Stimulated activated CD8-positive, alpha-beta memory T cell treated with anti-CD3 and anti-CD28 coated beads, Interleukin-12 subunit alpha, Interleukin-12 subunit beta, amount 100 ng/mL, for 4 hours (primary cell): ENCODE results near the gene WDR91.

Source experiments
- DNase-seq: peaks from one replicate; pipeline ENCODE4 v3.0.0-alpha.2; 2020; ENCODE audit warnings: low read depth

WDR91 gene

DNA sequence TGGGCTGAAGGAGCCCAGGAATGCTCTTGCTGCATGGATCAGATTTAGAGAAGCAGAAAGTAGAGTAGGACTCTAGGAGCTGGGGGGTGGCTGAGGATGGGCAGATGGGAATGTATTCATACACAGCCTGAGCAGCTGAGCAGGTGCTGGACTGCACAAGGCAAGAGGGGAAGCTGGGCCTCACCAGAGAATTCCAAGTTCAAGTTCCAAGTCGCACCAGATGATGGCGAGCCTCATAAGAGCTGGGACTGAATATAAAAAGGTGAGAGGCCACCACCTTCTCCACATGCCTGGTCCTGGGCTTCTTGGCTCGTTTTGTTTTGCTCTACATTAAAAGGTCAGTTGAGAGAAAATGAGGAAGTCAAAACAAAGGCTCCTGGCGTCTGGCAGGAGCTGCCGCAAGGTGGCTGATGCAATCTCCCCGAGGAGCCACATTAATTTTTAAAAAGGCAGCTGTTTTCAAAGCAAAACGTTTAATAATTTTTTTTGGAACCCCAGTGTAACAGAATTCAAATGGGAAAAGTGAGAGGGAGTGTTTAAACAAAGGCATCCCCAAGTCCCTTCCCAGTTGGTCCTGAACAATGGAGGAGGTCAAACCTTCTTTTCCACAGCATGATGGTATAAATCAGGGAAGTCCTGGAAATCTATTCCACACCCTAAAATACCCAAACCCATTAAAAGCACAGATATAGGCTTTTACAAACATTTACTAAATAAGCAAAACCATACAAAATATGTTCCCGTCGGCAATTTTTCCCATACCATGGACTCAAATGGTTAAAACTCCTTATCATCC lies 50.3 kb downstream of the WDR91 start:
- DNase-seq: no peak

DNA sequence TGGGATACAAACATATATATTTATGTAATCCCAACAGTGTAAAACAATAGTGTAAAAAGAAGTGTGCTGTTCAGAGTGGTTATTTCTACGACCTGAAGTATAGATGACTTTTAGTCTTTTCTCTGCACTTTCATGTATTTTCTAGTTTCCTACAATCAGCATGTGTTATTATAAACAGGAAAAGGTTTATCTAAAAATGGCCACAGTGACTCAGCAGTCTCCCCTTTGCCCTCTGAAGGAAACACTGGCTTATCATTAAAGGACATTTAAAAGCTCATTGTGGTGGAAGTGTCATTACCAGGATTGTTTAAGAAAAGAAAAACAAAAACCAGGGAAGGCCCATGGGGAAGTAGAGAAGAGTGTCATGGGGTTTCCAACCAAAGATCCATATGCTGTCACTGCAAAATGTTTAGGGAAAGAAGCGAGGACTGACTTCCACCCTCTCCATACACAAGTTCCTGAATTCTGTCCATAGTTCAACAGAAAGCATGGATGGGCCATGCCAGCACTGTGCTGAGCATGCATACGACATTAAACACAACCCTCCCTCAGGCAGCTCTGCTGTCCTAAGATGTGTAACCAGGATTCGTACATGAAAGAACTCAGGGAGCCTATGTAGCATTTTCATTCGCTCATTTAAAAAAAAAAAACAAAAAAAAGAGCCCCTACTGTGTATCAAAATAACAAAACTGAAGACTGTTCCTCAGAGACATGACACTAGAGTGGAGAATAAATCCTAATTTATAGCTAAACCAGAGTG lies 51.0 kb downstream of the WDR91 start:
- DNase-seq: no peak

DNA sequence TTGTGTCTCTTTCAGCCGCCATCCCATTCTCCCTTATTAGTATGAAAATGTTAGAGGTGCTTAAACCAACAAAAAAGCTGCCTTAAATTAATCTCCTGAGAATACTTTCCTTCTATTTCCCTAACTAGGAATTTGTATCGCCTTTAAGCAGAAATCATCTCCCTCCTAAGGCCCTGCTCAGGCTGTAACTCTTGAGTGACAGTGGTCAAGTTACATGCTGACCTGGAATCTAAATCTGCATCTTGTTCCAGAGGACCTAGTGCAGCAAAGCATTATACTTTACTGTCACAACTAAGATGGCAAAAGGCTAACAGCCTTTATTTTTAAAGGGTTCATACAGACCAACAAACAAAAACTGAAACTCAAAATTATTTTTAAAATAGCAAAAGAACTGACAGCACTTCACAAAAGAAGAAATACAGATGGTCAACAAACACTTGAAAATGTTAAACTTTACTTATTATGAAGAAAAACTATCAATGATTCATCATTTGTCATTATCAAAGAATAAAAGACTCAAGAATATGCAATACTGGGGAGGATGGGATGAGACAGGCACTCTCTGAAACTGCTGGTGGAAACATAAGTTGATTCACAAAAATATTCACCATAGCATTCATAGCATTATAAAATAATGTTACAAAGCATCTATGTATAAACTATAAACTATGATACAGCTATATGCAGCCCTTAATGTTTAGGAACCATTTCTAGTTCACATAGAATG lies 51.8 kb downstream of the WDR91 start:
- no peak for DNase-seq

DNA sequence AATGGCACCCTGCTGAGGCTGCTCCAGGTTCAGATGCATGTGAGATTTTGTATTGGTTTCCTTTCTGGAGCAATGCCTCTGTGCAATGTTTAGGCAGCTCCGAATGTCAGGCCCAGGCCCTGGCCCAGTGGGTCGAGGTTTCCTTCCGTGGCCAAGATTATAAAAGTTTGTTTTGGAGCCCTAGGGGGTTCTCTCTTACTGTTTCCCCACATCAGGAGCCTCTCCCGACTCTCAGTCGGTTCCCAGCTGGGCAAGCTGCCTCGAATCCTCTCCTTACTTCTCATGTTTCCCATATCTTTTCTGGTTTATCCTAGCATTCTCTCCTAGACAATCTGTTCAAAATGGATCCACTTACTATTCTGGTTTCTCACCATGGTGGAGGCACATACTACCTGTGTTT lies 52.5 kb downstream of the WDR91 start:
- no peak for DNase-seq

DNA sequence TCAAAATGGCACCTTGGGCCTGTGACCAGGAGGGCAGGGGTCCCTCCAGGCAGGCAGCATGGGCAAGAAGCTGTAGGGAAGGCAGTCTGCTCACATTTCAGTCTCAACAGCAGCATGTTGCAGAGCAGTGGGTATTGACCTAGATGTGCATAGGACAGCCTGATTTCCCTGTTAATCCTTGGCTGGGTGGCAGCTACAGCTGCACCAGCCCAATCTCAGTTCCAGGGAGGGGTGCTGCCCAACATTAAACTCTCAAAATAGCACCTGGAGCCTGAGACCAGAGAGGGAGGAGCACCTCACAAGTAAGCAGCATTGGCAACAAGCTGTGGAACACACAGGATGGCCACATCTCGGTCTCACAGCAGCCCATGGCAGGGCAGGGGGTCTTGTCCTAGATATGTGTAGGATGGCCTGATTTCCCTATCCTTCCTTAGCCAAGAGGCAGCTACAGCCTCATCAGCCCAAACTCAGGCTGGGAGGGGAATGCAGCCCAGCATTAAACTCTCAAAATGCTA lies 53.1 kb downstream of the WDR91 start:
- no peak for DNase-seq

DNA sequence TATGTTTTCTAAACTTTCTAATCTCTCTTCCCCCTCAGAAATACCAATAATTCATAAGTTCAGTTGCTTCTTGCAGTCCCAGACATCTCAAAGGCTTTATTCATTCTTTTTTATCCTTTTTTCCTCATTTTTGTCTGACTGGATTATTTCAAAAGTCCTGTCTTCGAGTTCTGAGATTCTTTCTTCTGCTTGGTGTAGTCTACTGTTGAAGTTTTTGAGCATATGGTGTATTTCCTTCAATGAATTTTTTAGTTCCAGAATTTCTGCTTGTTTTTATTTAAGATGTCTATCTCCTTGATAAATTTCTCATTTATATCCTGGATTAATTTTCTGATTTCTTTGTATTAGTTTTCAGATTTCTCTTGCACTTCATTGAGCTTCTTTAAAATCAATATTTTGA lies 55.0 kb downstream of the WDR91 start:
- DNase-seq: no peak

DNA sequence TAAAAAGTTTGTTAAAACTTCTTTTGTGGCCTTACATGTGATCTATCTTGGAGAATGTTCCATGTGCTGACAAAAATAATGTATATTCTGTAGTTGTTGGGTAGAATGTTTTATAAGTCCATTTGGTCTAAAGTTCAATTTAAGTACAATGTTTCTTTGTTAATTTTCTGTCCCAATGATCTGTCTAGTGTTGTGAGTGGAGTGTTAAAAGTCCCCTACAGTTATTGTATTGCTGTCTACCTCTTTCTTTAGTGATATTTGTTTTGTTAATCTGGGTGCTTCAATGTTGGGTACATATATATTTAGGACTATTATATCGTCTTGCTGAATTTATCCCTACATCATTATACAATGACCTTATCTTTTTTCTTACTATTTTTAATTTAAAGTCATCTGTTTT lies 56.6 kb downstream of the WDR91 start:
- no peak for DNase-seq

DNA sequence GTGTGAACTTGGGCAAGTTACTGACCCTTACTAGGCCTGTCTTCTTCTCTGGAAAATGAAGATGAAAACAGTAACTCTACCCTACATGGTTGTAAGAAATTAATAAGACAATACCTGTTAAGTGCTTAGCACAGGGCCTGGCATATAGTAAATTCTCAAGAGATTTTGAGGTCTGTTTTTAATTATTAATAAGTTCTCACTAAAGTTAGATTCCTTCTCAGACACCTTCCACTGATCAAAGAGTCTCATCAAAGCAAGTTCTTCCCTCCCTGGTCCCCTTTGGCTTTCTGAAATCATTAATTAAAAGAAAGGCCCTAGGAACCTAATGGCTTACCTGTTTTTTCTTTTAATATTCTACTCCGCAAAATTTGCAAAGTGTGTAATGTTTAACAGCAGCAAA lies 58.9 kb downstream of the WDR91 start:
- no peak for DNase-seq

DNA sequence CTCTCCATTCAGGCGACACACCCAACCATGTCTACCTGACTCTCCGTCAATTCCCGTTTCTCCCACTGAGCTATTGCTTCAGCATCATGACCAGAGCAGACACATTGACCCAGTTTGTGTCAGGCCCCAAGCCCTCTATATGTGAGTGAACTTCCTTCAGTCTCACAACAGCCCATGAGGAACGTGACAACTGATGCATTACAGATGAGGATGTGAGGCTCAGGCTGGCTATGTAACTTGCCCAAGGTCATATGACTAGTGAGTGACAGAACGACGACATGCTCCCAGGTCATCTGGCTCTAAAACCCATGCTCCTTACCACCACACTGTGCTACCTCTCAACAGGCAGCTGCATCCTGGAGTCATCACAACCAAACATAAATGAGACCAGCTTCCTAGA lies 59.8 kb downstream of the WDR91 start:
- DNase-seq: no peak

DNA sequence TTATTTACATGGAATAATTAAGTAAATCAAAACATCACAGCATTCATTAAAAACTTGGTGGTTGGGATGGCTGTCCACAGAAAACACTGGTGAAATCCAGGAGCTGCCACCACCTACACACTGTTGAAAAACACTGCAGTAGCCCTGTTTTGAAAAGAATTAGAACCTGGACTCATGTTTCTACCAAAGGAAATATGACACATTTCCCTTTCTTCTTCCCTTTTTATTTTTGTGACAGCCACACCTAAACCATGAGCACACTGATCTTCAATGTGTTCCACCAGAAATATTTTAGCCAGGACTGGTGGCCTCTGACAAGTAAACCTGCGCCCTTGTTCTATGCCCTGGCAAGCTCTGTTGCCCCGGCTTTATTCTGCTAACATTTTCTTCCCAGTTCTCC lies 60.2 kb downstream of the WDR91 start:
- no peak for DNase-seq

DNA sequence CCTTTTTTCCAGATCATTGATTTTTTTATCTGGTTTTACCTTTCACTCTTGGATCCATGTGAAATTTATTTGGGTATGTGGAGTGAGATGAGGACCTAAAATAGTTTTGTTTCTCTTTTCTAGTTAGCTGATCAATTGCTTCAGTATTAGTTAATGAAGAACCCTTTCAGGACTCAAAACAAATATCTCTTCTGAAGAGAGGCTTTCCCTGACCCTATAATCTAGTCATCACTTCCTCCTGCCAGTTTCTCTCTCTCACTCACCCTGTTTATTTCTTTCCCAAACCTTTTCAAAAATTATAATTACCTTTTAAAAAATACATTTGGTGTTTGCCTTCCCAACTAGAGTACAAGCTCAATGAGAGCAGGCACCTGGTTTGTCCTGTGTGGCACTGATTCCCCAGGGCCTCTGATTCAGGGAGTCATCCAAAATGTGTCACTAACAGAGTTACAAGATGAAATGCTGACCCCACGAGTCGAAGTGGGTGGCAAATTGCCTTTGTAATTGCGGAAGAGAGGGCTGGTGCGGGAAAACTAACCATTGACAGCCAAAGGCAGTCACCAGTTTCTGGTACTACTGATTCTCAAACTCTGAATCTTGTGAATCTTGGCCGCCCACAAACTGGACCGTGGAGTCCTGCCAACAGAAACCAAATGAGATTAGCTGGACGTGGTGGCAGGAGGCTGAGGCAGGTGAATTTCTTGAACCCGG lies 61.1 kb downstream of the WDR91 start:
- DNase-seq: no peak

DNA sequence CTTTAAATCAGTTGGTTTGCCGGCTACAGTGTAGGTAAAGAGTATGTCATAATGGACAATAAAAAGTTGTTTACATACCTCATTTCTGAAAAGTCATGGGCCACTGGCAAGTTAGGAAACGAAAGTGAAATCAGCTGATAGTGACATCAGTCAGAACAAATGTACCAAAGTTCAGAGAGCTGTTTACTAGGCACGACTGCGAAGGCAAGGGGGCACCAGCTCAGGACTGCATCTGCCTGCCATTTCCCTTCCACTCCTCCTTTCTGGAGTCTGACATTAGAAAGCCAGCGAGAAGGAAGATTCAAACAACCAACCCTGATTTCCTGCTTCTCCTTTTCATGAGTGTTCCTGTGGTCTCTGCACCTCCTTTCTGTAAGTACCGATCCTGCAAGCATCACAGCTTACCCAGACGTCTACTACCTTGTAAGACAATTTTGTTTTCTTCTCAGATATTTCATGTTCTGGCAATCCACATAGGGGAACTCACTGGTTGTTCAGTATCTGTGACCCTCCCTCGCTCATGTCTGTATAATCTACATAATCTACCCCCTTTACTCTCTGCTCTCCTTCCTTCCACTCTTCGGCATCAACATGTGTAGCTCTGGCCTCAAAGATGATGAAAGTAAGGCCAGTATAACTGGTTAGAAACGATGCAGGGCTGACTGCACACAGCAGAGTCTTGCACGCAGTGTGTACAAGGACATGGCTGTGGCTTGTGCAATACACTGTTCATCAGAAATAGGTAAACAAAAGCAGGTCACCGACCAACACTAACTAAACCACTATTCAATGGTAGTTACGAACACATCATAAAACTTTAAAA lies 63.2 kb downstream of the WDR91 start, which contains the start of gene TMEM140:
TSS of gene TMEM140 (plus strand) at position 174 of the 823 bp plus-strand sequence. CDS start 16,370 bp downstream, outside the sequence.
- DNase-seq: no peak

DNA sequence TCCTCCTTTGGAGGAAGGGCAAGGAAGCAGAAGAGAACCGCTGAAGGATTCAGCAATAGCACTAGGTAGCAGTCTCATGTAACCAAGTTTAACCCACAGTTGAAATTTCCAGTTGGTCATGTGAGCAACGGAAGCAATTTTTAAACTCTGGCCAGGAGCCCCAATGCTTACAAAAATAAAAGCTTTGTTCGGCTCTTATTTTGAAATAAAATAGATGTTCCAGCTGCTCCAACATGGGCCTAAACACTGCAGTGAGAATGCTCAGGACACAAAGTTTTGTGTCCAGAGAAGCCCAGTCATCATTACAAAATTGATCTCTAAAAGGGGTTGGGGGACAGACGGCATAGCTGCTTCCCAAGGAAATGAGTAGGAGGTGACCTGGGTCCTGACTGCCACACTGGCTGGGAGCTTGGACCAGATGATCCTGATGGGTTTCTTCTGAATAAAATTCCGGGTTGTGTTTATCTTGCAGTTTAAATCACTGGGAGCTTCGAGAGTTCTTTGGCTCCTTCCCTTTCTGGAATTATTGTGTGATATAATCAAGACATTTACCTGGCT lies 63.9 kb downstream of the WDR91 start:
- no peak for DNase-seq

DNA sequence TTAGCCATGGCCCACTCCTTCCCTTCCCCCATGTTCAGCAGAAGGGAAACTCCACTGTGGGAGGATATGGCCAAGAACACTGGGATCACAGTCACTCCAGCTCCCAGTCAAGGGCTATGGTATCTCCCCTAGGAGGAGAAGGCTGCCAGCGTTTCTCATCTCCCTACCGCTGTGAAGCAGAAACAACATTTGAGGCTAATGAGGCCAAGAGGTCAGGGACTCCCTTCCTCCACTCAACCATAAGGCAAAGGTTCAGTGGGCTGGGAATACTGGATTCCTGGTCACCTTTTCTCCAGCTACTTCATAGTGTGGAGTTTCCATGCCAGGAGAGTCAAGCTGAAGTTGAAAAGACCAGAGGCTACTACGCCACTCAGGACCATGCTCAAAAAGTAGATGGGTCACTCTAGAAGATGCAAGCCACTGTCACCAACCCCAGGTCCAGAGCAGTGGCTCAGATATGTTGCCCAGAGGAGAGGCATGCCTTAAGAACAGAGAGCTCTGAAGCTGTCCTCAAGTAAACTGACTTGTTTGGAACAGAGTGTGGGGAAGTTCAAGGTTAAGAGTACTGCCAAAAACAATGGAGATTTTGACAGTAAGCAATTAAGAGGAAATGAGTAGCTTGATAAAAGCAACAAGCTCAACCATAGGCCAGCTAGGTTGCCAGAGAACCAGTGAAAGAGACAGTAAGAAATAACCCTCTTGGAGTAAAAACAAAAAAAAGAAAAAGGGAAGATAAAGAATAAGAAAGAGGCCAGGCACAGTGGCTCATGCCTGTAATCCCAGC lies 67.2 kb downstream of the WDR91 start:
- no peak for DNase-seq
